DND-41 (cell line): ENCODE results near the gene TFCP2L1.
"Not testable (repeated sequence)": the region's sequence is repeated elsewhere in the genome, so short reads cannot be mapped to it uniquely, and the experiment has no call there.

Experiments
- ATAC-seq: fragments of 200-7000 bp; cut with Tn5 transposase; 3 replicates; pipeline ENCODE4 v1.9.1; 2021; ENCODE audit warnings: low read depth; ENCODE audit not compliant: insufficient read depth
- DNase-seq: peaks from one replicate; pipeline ENCODE4 v3.0.0-alpha.2; 2020
- H2AFZ ChIP-seq: 2 replicates; pipeline ENCODE4 v1.6.0; 2012; ENCODE audit warnings: low read depth, low read length
- H3K27ac ChIP-seq: 2 replicates; pipeline ENCODE4 v1.5.1; 2012; ENCODE audit warnings: low read length, inconsistent platforms
- H3K27me3 ChIP-seq: fragments of 200-600 bp; sonication (generic); 2 replicates; pipeline ENCODE4 v1.6.0; 2012; ENCODE audit warnings: low read length, mild to moderate bottlenecking, inconsistent platforms; ENCODE audit not compliant: insufficient read depth, poor library complexity
- H3K36me3 ChIP-seq: 2 replicates; pipeline ENCODE4 v1.5.1; 2012; ENCODE audit warnings: low read length, inconsistent platforms; ENCODE audit not compliant: insufficient read depth
- H3K4me1 ChIP-seq: 2 replicates; pipeline ENCODE4 v1.5.1; 2012; ENCODE audit warnings: mild to moderate bottlenecking, low read length; ENCODE audit not compliant: insufficient read depth
- H3K4me2 ChIP-seq: 2 replicates; pipeline ENCODE4 v1.6.0; 2012; ENCODE audit warnings: mild to moderate bottlenecking, moderate library complexity, low read length, inconsistent platforms; ENCODE audit not compliant: insufficient read depth
- H3K4me3 ChIP-seq, 2 experiments: fragments of 200-600 bp in 1 of 2; shearing (Covaris generic) in 1 of 2; 2 replicates each; pipeline ENCODE4 v1.5.1; 2012 to 2016; ENCODE audit warnings: inconsistent platforms in 2 of 2, low read length in 2 of 2, mild to moderate bottlenecking in 2 of 2, low read depth in 1 of 2, moderate library complexity in 1 of 2
- H3K79me2 ChIP-seq: 2 replicates; pipeline ENCODE4 v1.6.0; 2012; ENCODE audit warnings: low read length, inconsistent platforms; ENCODE audit not compliant: insufficient read depth
- H3K9ac ChIP-seq: 2 replicates; pipeline ENCODE4 v1.6.0; 2012; ENCODE audit warnings: low read depth, mild to moderate bottlenecking, inconsistent platforms, low read length, moderate library complexity
- H3K9me3 ChIP-seq: 2 replicates; pipeline ENCODE4 v1.5.1; 2012; ENCODE audit warnings: low read length, moderate library complexity, mild to moderate bottlenecking, inconsistent platforms; ENCODE audit not compliant: insufficient read depth, severe bottlenecking
- H4K20me1 ChIP-seq: 2 replicates; pipeline ENCODE4 v1.6.0; 2012; ENCODE audit warnings: low read length; ENCODE audit not compliant: insufficient read depth
- EZH2 ChIP-seq: IDR thresholded peaks from 3 replicates; pipeline ENCODE4 v1.6.1; 2012; ENCODE audit warnings: borderline replicate concordance, low read depth, mild to moderate bottlenecking, moderate library complexity, low read length, inconsistent platforms; ENCODE audit not compliant: severe bottlenecking
- TF ChIP-seq, protein P1 (sequence below): IDR thresholded peaks from 2 replicates; pipeline ENCODE4 v1.5.1; 2012; ENCODE audit warnings: borderline replicate concordance, low read length, moderate library complexity, mild to moderate bottlenecking; ENCODE audit not compliant: poor library complexity, severe bottlenecking; ENCODE audit errors: extremely low read depth

TFCP2L1 gene

DNA sequence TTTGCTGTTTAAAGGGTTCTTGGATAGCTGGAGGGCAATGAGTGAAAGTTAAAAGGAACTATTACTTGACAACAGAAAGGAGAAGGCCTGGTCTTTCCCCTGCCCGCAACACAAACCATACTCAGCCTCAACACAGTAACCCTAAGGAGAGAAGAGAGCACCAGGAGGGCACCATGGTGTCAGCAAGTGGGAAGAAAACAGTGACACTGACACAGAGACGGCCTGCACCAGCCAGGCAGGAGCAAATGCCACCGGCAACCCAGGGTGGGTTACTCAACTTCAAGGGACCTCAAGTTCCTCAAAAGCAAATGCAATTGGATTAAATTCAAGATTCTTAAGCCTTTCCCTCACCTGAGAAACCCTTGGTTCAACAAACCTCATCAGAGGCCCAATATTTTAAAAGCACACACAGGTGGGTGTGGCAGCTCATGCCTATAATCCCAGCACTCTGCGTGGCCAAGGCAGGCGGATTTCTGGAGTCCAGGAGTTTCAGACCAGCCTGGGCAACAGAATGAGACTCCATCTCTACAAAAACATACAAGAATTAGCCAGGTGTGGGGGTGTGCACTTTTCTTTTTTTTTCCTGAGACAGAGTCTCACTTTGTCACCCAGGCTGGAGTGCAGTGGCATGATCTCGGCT lies 52.3 kb downstream of the TFCP2L1 start:
- Histone ChIP-seq H3K36me3 (no peaks in the 10 kb centered on the region), H2AFZ (no peak overlapping the region), H3K4me2 (no peak overlapping the region), H3K27me3 (no peaks in the 10 kb centered on the region), H3K79me2 (no peaks in the 10 kb centered on the region), H3K9ac (no peak overlapping the region), H3K27ac (no peak overlapping the region), H3K4me3 (no peak overlapping the region), H3K9me3 (no peaks in the 10 kb centered on the region), H4K20me1 (no peaks in the 10 kb centered on the region), H3K4me1 (no peaks in the 10 kb centered on the region)
- no peak for TF ChIP-seq EZH2
- TF ChIP-seq, protein P1, sequence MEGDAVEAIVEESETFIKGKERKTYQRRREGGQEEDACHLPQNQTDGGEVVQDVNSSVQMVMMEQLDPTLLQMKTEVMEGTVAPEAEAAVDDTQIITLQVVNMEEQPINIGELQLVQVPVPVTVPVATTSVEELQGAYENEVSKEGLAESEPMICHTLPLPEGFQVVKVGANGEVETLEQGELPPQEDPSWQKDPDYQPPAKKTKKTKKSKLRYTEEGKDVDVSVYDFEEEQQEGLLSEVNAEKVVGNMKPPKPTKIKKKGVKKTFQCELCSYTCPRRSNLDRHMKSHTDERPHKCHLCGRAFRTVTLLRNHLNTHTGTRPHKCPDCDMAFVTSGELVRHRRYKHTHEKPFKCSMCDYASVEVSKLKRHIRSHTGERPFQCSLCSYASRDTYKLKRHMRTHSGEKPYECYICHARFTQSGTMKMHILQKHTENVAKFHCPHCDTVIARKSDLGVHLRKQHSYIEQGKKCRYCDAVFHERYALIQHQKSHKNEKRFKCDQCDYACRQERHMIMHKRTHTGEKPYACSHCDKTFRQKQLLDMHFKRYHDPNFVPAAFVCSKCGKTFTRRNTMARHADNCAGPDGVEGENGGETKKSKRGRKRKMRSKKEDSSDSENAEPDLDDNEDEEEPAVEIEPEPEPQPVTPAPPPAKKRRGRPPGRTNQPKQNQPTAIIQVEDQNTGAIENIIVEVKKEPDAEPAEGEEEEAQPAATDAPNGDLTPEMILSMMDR: no peak
- ATAC-seq (no peak), DNase-seq (no peak)

DNA sequence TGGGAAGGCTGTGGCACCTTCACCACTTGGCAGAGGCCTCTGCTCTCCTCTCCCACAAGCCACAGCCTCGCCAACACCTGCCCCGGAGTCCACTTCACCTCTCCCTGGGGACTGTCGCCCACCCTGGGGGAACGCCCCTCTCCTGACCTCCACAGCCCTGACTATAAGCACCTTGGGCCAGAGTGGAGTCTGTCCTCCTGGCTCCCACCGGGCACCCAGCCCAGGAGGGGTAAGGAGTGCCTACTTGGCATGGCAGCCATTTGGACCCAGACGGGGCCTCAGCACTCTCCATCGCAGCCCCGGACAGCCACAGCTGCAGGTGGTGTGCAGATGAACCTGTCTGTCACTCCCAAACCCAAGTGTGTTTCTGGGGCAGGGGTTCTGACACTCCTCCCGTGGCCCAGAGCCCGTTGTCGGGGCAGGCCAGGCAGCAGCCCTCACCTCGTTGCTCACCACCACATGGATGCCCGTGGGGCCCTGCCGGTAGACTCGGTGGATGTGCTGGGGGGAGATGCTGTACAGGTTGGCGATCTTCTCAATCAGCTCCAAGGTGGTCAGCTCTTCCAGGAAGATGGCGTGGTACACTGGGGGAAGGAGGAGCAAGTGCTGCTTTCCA lies 53.5 kb downstream of the TFCP2L1 start:
- H3K9ac ChIP-seq: no peak overlapping the region
- DNase-seq: no peak
- H3K4me3 ChIP-seq: no peak overlapping the region
- TF ChIP-seq EZH2: no peak
- TF ChIP-seq, protein P1: no peak
- no peak for ATAC-seq
- no peak overlapping the region for H2AFZ ChIP-seq
- H3K4me1 ChIP-seq: no peaks in the 10 kb centered on the region
- no peaks in the 10 kb centered on the region for H4K20me1 ChIP-seq
- no peaks in the 10 kb centered on the region for H3K9me3 ChIP-seq
- no peak overlapping the region for H3K27ac ChIP-seq
- no peaks in the 10 kb centered on the region for H3K36me3 ChIP-seq
- no peaks in the 10 kb centered on the region for H3K79me2 ChIP-seq
- H3K27me3 ChIP-seq: no peaks in the 10 kb centered on the region
- H3K4me2 ChIP-seq: no peak overlapping the region

DNA sequence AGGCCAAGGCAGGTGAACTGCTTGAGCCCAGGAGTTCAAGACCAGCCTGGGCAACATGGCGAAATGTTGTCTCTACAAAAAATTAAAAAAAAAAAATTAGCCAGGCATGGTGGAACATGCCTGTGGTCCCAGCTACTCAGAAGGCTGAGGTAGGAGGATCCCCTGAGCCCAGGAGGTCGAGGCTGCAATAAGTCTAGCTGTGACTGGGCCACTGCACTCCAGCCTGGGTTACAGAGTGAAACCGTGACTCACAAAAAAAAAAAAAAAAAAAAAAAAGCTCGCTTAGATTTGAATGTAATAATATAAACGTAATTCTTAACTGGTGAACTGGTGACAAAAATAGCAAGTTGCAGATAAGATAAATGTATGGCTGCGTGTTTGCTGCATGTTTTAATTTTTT lies 56.5 kb downstream of the TFCP2L1 start:
- no peak for TF ChIP-seq EZH2
- TF ChIP-seq, protein P1: no peak
- no peak for ATAC-seq
- H3K27me3 ChIP-seq: peaks cover 2% of the 10 kb centered on the region
- H2AFZ ChIP-seq: no peak overlapping the region
- H3K27ac ChIP-seq: no peak overlapping the region
- H3K4me1 ChIP-seq: no peaks in the 10 kb centered on the region
- H3K9me3 ChIP-seq: no peaks in the 10 kb centered on the region
- H3K9ac ChIP-seq: no peak overlapping the region
- H3K79me2 ChIP-seq: no peaks in the 10 kb centered on the region
- no peak overlapping the region for H3K4me3 ChIP-seq
- no peak overlapping the region for H3K4me2 ChIP-seq
- DNase-seq: no peak
- H3K36me3 ChIP-seq: no peaks in the 10 kb centered on the region
- no peaks in the 10 kb centered on the region for H4K20me1 ChIP-seq

DNA sequence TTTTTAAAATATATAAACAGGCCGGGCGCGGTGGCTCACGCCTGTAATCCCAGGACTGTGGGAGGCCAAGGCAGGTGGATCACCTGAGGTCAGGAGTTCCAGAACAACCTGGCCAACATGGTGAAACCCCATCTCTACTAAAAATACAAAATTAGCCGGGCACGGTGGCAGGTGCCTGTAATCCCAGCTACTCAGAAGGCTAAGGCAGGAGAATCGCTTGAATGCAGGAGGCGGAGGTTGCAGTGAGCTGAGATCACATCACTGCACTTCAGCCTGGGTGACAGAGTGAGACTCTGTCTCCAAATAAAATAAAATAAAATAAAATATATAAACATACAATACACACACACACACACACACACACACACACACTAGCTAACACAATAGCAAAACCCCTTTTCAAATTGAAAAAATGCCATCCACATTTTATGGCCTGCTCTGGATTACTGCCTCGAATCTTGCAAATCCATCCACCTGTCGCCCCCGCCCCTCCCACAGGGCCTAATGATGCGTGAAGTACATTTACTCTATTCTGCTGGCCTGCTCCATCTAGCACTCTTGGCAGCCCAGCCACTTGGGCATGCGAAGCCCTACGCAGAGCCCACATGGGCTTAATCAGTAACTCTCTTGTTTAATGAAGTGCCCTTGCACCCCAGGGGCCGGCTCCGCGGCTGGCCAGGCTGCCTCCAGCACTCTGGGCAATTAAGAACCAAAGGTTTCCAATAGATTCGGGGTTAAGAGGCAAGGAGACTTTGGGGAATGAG lies 57.4 kb downstream of the TFCP2L1 start:
- not testable (repeated sequence) for H3K27me3 ChIP-seq, H3K4me2 ChIP-seq, H3K4me3 ChIP-seq, DNase-seq, H3K9me3 ChIP-seq, H3K36me3 ChIP-seq, H3K79me2 ChIP-seq, H2AFZ ChIP-seq, ATAC-seq, H3K9ac ChIP-seq, H3K4me1 ChIP-seq, H3K27ac ChIP-seq, H4K20me1 ChIP-seq

GRCh38 chr2:121225681-121226080 lies 59.3 kb downstream of the TFCP2L1 start:
- not testable (repeated sequence) for ATAC-seq, H3K79me2 ChIP-seq, H3K36me3 ChIP-seq, H3K27me3 ChIP-seq, H3K9me3 ChIP-seq, H3K4me1 ChIP-seq, H3K9ac ChIP-seq, H3K4me2 ChIP-seq, DNase-seq, H3K4me3 ChIP-seq, H4K20me1 ChIP-seq, H3K27ac ChIP-seq, H2AFZ ChIP-seq
